ENCODE measurements around the gene PHACTR3. TPM values are rescaled to one million over a fixed set of nuclear protein-coding genes. Genes with fewer than 3 reads are reported as not detected.

PHACTR3 gene
- total and polyA plus RNA-seq, 4 donors: 0.14 to 0.42 (median 0.17) TPM

GRCh38 chr20:59701236-59701635 lies 96.9 kb downstream of the PHACTR3 start (continued):
- TF ChIP-seq FOXA1 (IDR thresholded peaks at IDR 0.05) (no peak), ZBTB33 (IDR thresholded peaks at IDR 0.05) (no peak)

- H3K36me3 ChIP-seq (ENCODE audit: control insufficient read depth in 4 of 4, insufficient read depth in 3 of 4, low read depth in 1 of 4, low read length in 3 of 4): no peaks in the 10 kb centered on the region
- no peaks in the 10 kb centered on the region for H3K9me3 ChIP-seq (ENCODE audit: control insufficient read depth in 4 of 4, low read length in 3 of 4)
- TF ChIP-seq SP1 (IDR thresholded peaks at IDR 0.05) (no peak), HNF4A (conservative IDR thresholded peaks at IDR 0.05) (no peak), REST (IDR thresholded peaks at IDR 0.05) (no peak), MAX (IDR thresholded peaks at IDR 0.05) (no peak)
- no peak overlapping the region for H3K9ac ChIP-seq (ENCODE audit: low read depth in 1 of 2, low read length in 2 of 2)
- H3K4me1 ChIP-seq (ENCODE audit: control insufficient read depth in 4 of 4, insufficient read depth in 4 of 4, low read length in 3 of 4): no peaks in the 10 kb centered on the region
- no peak overlapping the region for H3K27ac ChIP-seq (ENCODE audit: low read depth in 1 of 2, low read length in 2 of 2)
- no peaks in the 10 kb centered on the region for H3K27me3 ChIP-seq (ENCODE audit: control insufficient read depth in 4 of 4, insufficient read depth in 4 of 4, low read length in 3 of 4)
- no peak for DNase-seq (ENCODE audit: low spot score)
- H3K4me3 ChIP-seq (ENCODE audit: low read depth in 1 of 3, low read length in 3 of 3): no peak overlapping the region
- 77% methylated on average over 5 of the region's 5 CpGs for WGBS
These were observed 98.7 kb downstream of the PHACTR3 start for GRCh38 chr20:59703046-59703445.

GRCh38 chr20:59705651-59706399 lies 101.5 kb downstream of the PHACTR3 start:
- TF ChIP-seq RAD21 (IDR thresholded peaks at IDR 0.05) (no peak), MAX (IDR thresholded peaks at IDR 0.05) (no peak), FOXA1 (IDR thresholded peaks at IDR 0.05) (no peak), ATF3 (IDR thresholded peaks at IDR 0.05) (no peak), RXRA (IDR thresholded peaks at IDR 0.05) (no peak), NR2F2 (IDR thresholded peaks at IDR 0.05) (no peak), EGR1 (IDR thresholded peaks at IDR 0.05; ENCODE audit: low read depth in 2 of 2) (no peak), CTCF (IDR thresholded peaks at IDR 0.05; ENCODE audit: low read depth, low read length, missing input control) (no peak), GABPA (IDR thresholded peaks at IDR 0.05 in 1 of 2, conservative IDR thresholded peaks at IDR 0.05 in 1 of 2) (no peak), HNF4G (IDR thresholded peaks at IDR 0.05) (no peak), JUND (IDR thresholded peaks at IDR 0.05) (no peak), SP1 (IDR thresholded peaks at IDR 0.05) (no peak), FOXA2 (IDR thresholded peaks at IDR 0.05) (no peak), ZBTB33 (IDR thresholded peaks at IDR 0.05) (no peak)
- no peaks in the 10 kb centered on the region for H3K36me3 ChIP-seq (ENCODE audit: control insufficient read depth in 4 of 4, insufficient read depth in 3 of 4, low read depth in 1 of 4, low read length in 3 of 4)
- WGBS: 20% methylated on average over 5 of the region's 5 CpGs
- H3K27me3 ChIP-seq (ENCODE audit: control insufficient read depth in 4 of 4, insufficient read depth in 4 of 4, low read length in 3 of 4): no peaks in the 10 kb centered on the region
- H3K4me3 ChIP-seq (ENCODE audit: low read depth in 1 of 3, low read length in 3 of 3): no peak overlapping the region
- no peak for DNase-seq (ENCODE audit: low spot score)
- H3K9ac ChIP-seq (ENCODE audit: low read depth in 1 of 2, low read length in 2 of 2): no peak overlapping the region
- H3K27ac ChIP-seq (ENCODE audit: low read depth in 1 of 2, low read length in 2 of 2): no peak overlapping the region
- no peaks in the 10 kb centered on the region for H3K9me3 ChIP-seq (ENCODE audit: control insufficient read depth in 4 of 4, low read length in 3 of 4)
- no peaks in the 10 kb centered on the region for H3K4me1 ChIP-seq (ENCODE audit: control insufficient read depth in 4 of 4, insufficient read depth in 4 of 4, low read length in 3 of 4)

Measured in liver (tissue), 9 donors.